A673 (cell line): ENCODE measurements around the gene ELFN1.

Experiments
- EZH2 ChIP-seq: fragments of 200-600 bp; sonication (generic); IDR thresholded peaks from 2 replicates; pipeline ENCODE4 v1.6.1; 2017; ENCODE audit warnings: borderline replicate concordance, low read depth, mild to moderate bottlenecking, mixed read lengths, antibody characterized with exemption, low read length; ENCODE audit not compliant: poor library complexity, severe bottlenecking
- TF ChIP-seq, protein P1 (sequence below): fragments of 300-800, 200-600 bp; sonication (generic); conservative IDR thresholded peaks from 2 replicates; pipeline ENCODE4 v1.5.1; 2017; ENCODE audit warnings: low read depth, mild to moderate bottlenecking, antibody characterized with exemption, low read length, moderate library complexity, mixed read lengths

DNA sequence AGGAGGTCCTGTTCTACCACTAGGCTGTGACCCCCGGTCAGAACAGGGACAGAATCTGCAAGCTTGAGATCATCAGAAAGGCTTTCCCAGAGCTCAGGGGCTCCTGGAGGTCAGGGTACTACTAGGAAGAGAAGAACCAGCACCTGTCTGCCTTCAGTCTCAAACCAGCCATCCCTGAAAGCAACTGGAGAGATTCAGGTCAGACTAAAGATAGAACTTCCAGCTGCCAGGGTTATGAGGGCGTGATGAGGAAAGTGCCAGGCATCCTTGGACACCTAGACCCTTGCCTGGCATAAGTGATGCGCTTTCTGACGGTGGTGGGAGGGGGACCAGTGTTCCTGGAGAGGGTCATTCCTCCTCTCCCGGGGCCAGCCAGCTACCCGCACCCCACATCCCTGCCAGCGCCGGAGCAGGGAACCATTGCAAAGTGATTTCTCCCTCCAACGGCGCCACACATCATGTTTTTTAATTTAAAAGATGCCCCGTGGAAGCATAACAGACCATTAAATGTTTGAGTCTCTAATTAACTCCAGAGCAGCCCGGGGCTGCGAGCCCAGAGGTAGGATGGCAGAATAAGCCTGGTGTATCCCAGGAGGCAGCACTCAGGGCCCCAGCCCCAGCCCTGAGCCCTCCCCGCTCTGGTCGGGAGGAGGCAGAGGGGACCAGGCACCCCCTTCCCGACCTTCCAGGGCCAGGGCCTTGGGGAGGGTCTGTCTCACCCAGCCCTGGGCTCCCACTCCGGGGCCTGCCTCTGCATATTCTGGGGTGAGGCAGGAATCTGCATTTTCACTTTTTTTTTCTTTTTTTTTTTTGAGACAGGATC is 64.0 kb downstream of the ELFN1 start:
- TF ChIP-seq, protein P1, sequence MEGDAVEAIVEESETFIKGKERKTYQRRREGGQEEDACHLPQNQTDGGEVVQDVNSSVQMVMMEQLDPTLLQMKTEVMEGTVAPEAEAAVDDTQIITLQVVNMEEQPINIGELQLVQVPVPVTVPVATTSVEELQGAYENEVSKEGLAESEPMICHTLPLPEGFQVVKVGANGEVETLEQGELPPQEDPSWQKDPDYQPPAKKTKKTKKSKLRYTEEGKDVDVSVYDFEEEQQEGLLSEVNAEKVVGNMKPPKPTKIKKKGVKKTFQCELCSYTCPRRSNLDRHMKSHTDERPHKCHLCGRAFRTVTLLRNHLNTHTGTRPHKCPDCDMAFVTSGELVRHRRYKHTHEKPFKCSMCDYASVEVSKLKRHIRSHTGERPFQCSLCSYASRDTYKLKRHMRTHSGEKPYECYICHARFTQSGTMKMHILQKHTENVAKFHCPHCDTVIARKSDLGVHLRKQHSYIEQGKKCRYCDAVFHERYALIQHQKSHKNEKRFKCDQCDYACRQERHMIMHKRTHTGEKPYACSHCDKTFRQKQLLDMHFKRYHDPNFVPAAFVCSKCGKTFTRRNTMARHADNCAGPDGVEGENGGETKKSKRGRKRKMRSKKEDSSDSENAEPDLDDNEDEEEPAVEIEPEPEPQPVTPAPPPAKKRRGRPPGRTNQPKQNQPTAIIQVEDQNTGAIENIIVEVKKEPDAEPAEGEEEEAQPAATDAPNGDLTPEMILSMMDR: no peak
- no peak for TF ChIP-seq EZH2
